K562 (cell line): ENCODE results near the gene PLCL2. TPM values are rescaled to one million over a fixed set of nuclear protein-coding genes. Genes with fewer than 3 reads are reported as not detected.

Experiments
- ATAC-seq: fragments of 200-7000 bp; cut with Tn5 transposase; 3 replicates; pipeline ENCODE4 v1.9.1; 2020; ENCODE audit warnings: moderate library complexity
- BruUV-seq: library from RNA; stranded (reverse); fragments of 400-500 nt; replicated peaks from 2 replicates; lab custom pipeline; 2021; lab: Mats Ljungman, UMichigan
- CTCF ChIA-PET: fragments of 300-600 bp; formaldehyde crosslinking; extraction: SDS; loops from one replicate; lab custom pipeline; 2021; ENCODE audit warnings: low intra/inter-chr PET ratio; lab: Yijun Ruan, JAX
- POLR2A ChIA-PET: fragments of 300-600, 350-650 bp; sonication (Branson Sonifier 250); formaldehyde crosslinking; extraction: SDS; loops from one replicate; lab custom pipeline; 2021; ENCODE audit warnings: antibody characterized with exemption, inconsistent platforms; lab: Yijun Ruan, JAX
- DNase-seq, 4 experiments: peaks; one replicate each; pipeline versions ENCODE4 v3.0.0 to v3.0.0-alpha.2; 2011 to 2018; ENCODE audit warnings: low spot score in 3 of 4, mixed read lengths in 3 of 4; ENCODE audit errors: extremely low read depth in 1 of 4
- FAIRE-seq: peaks from 2 replicates; lab custom pipeline; 2011; peaks lifted over from hg19 to GRCh38; lab: Jason Lieb, UNC
- H2AFZ ChIP-seq: 2 replicates; pipeline ENCODE4 v1.6.0; 2011; ENCODE audit warnings: low read depth, low read length, control low read depth, inconsistent platforms
- H3K27ac ChIP-seq: fragments of 200-600 bp; 3 replicates; pipeline ENCODE4 v1.8.0; 2011; ENCODE audit warnings: low read depth, mild to moderate bottlenecking, control low read depth, inconsistent platforms, low read length, moderate library complexity, mixed read lengths; ENCODE audit errors: extremely low read depth
- H3K27me3 ChIP-seq, 2 experiments: fragments of 300-600 bp in 1 of 2; 2 replicates in 1 of 2; 3 replicates in 1 of 2; pipeline versions ENCODE4 v1.6.0 to v1.8.0; 2011; ENCODE audit warnings: inconsistent platforms in 2 of 2, low read length in 2 of 2, mild to moderate bottlenecking in 1 of 2, mixed read lengths in 1 of 2, moderate library complexity in 1 of 2; ENCODE audit not compliant: control insufficient read depth in 2 of 2, insufficient read depth in 2 of 2
- H3K36me3 ChIP-seq: fragments of 300-600 bp; 3 replicates; pipeline ENCODE4 v1.8.0; 2011; ENCODE audit warnings: mild to moderate bottlenecking, low read length, inconsistent platforms; ENCODE audit not compliant: control insufficient read depth, insufficient read depth
- H3K4me1 ChIP-seq, 2 experiments: fragments of 200-600 bp in 1 of 2; replicated peaks in 1 of 2; 2 replicates in 1 of 2; 3 replicates in 1 of 2; pipeline versions ENCODE4 v1.5.1 to v1.8.0; 2011; ENCODE audit warnings: inconsistent platforms in 2 of 2, low read length in 2 of 2, mild to moderate bottlenecking in 1 of 2, mixed read lengths in 1 of 2, moderate library complexity in 1 of 2; ENCODE audit not compliant: control insufficient read depth in 2 of 2, insufficient read depth in 2 of 2
- H3K4me2 ChIP-seq: 2 replicates; pipeline ENCODE4 v1.6.1; 2011; ENCODE audit warnings: low read length, control low read depth, inconsistent platforms, mixed read lengths; ENCODE audit not compliant: insufficient read depth
- H3K4me3 ChIP-seq: fragments of 200-600 bp; sonication (generic), shearing (Covaris generic); 2 replicates; pipeline ENCODE4 v1.5.1; 2016; ENCODE audit warnings: control low read depth, inconsistent platforms
- H3K79me2 ChIP-seq: fragments of 200-600 bp; 3 replicates; pipeline ENCODE4 v1.8.0; 2011; ENCODE audit warnings: low read length, inconsistent platforms; ENCODE audit not compliant: control insufficient read depth, insufficient read depth
- H3K9ac ChIP-seq, 2 experiments: 2 replicates each; pipeline versions ENCODE4 v1.6.0 to v1.6.1; 2011; ENCODE audit warnings: low read depth in 2 of 2, low read length in 2 of 2, control low read depth in 1 of 2, inconsistent platforms in 1 of 2, mild to moderate bottlenecking in 1 of 2, mixed read lengths in 1 of 2; ENCODE audit not compliant: insufficient read depth in 1 of 2
- H3K9me1 ChIP-seq: one replicate; pipeline ENCODE4 v1.6.0; 2011; ENCODE audit warnings: inconsistent platforms, mild to moderate bottlenecking, low read length, moderate library complexity; ENCODE audit not compliant: control insufficient read depth, insufficient read depth
- H3K9me3 ChIP-seq: replicated peaks from 2 replicates; pipeline ENCODE4 v1.5.1; 2011; ENCODE audit warnings: low read depth, low read length, inconsistent platforms; ENCODE audit not compliant: control insufficient read depth, insufficient read depth
- H4K20me1 ChIP-seq: replicated peaks from 2 replicates; pipeline ENCODE4 v1.6.1; 2011; ENCODE audit warnings: low read length, inconsistent platforms, mixed read lengths; ENCODE audit not compliant: control insufficient read depth, insufficient read depth
- ESRRB ChIP-seq: fragments of 250-450 bp; sonication (Bioruptor Pico); IDR thresholded peaks from 2 replicates; pipeline ENCODE4 v1.5.0; 2020; ENCODE audit warnings: mild to moderate bottlenecking, moderate library complexity, borderline replicate concordance
- FOXM1 ChIP-seq, 2 experiments: fragments of 450-650 bp in 1 of 2; sonication (generic) in 1 of 2; formaldehyde crosslinking in 1 of 2; IDR thresholded peaks; 2 replicates each; pipeline versions ENCODE4 v1.6.1 to v1.9.0; 2017 to 2022; ENCODE audit warnings: low read depth in 2 of 2, mild to moderate bottlenecking in 2 of 2, missing genetic modification reagents in 1 of 2, moderate library complexity in 1 of 2
- IRF2 ChIP-seq: sonication (generic); formaldehyde crosslinking; IDR thresholded peaks from 2 replicates; pipeline ENCODE4 v1.8.1; 2022; ENCODE audit warnings: mild to moderate bottlenecking, missing genetic modification reagents
- POLR2AphosphoS5 ChIP-seq: IDR thresholded peaks from 2 replicates; pipeline ENCODE4 v1.6.1; 2011; ENCODE audit warnings: mild to moderate bottlenecking, low read depth, low read length, moderate library complexity; ENCODE audit not compliant: control insufficient read depth, insufficient read depth
- SAFB ChIP-seq: fragments of 200-400 bp; formaldehyde crosslinking; IDR thresholded peaks from 2 replicates; pipeline ENCODE4 v1.6.1; 2017; ENCODE audit warnings: low read depth, low read length, borderline replicate concordance
- SMARCC2 ChIP-seq: fragments of 450-650 bp; IDR thresholded peaks from 2 replicates; pipeline ENCODE4 v1.6.1; 2017; ENCODE audit warnings: antibody characterized with exemption, moderate library complexity, mild to moderate bottlenecking, low read depth
- ZBTB17 ChIP-seq: fragments of 450-650 bp; formaldehyde crosslinking; IDR thresholded peaks from 2 replicates; pipeline ENCODE4 v1.4.0; 2020; ENCODE audit warnings: mild to moderate bottlenecking
- WGBS: fragments of 100-300 bp; shearing (Covaris generic); methylation state at CpG from one replicate; pipeline ENCODE4 v1.1.6; 2016; ENCODE audit warnings: low coverage, mixed read lengths; ENCODE audit not compliant: insufficient coverage; ENCODE audit errors: missing lambda C conversion rate; 5-methylcytosine and 5-hydroxymethylcytosine counted together
- in situ Hi-C: fragments of 300-500 bp; cut with MboI; formaldehyde crosslinking; loops from 4 replicates; pipeline ENCODE4 v1.15.0; 2018; ENCODE audit warnings: inconsistent platforms, mixed read lengths
- intact Hi-C: fragments of 100-400 bp; cut with micrococcal nuclease; formaldehyde crosslinking; loops from 2 replicates; pipeline ENCODE4 v1.14.2; 2022
- polyA plus RNA-seq, 8 experiments: library from polyadenylated mRNA; depleted of rRNA in 4 of 8; stranded (reverse) in 5 of 8; unstranded in 3 of 8; fragments of >200 nt; fragmentation: Nextera tagmentation in 2 of 8; fragmentation: Illumina TruSeq in 1 of 8; extraction: Ambion mirVana in 2 of 8; extraction: Trizol in 1 of 8; gene quantifications; 2 replicates each; pipeline versions ENCODE4 v1.2.1 to v1.2.3, GENCODE V29; 2011 to 2014; ENCODE audit warnings: inconsistent platforms in 1 of 8, missing spikeins in 1 of 8
- total RNA-seq, 7 experiments: library from RNA; depleted of rRNA in 6 of 7; stranded (reverse); fragments of >200 nt in 6 of 7; fragmentation: Illumina TruSeq in 2 of 7; extraction: Trizol in 2 of 7; gene quantifications; 2 replicates each; pipeline versions ENCODE4 v1.2.1 to v1.2.3, GENCODE V29; 2011 to 2021; ENCODE audit warnings: low replicate concordance in 1 of 7
- TF ChIP-seq, protein P1 (sequence below): fragments of 450-650 bp; IDR thresholded peaks from 2 replicates; pipeline ENCODE4 v1.6.1; 2017; ENCODE audit warnings: antibody characterized with exemption, mild to moderate bottlenecking
- TF ChIP-seq, protein P2 (sequence below): fragments of 450-650 bp; IDR thresholded peaks from 2 replicates; pipeline ENCODE4 v1.6.1; 2016; ENCODE audit warnings: low read depth, mild to moderate bottlenecking, moderate library complexity
- TF ChIP-seq, protein P3 (sequence below): fragments of 250-450 bp; sonication (Bioruptor Pico); IDR thresholded peaks from 2 replicates; pipeline ENCODE4 v1.4.0; 2020; ENCODE audit warnings: mild to moderate bottlenecking, moderate library complexity
- TF ChIP-seq, protein P4 (sequence below): fragments of 450-650 bp; formaldehyde crosslinking; IDR thresholded peaks from 2 replicates; pipeline ENCODE4 v1.4.0; 2020; ENCODE audit warnings: mild to moderate bottlenecking, mixed read lengths

Gene PLCL2
- total and polyA plus RNA-seq, 9 of the 15 experiments (the other 6 are each of a cell fraction or from before 2014, with no cell fraction given), result 0.03 to 0.18 (median 0.11) TPM; not detected in 2

DNA sequence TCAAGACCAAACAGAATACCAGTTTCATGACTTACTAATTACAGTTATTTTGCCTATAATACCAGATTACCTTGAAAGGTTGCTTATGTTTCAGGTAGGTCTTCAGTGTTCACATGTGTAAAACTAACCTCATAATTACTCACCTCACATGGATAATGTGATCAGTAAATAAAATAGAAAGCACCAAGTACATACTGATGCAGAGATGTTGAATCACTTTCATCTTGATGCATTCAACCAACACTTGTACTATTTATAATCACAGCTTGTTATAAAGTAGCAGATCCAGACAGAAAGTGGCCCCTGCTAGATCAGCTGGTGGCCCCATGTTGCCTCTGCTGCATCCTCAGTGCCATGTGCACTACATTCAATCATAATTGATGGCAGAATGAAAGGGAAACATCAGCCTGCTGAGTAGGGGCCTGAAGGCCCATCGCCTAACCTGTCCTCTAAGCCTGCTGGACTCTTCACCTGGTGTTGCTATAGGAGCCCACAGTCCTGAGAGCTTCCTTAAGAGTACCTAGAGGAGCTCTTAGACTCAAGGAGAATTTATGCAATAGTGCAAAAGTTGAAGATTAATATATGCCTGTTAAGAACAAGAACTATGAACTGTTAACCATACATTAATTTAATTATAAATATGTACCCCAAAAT lies 154.3 kb downstream of the PLCL2 start (continued):
- TF ChIP-seq, protein P1, sequence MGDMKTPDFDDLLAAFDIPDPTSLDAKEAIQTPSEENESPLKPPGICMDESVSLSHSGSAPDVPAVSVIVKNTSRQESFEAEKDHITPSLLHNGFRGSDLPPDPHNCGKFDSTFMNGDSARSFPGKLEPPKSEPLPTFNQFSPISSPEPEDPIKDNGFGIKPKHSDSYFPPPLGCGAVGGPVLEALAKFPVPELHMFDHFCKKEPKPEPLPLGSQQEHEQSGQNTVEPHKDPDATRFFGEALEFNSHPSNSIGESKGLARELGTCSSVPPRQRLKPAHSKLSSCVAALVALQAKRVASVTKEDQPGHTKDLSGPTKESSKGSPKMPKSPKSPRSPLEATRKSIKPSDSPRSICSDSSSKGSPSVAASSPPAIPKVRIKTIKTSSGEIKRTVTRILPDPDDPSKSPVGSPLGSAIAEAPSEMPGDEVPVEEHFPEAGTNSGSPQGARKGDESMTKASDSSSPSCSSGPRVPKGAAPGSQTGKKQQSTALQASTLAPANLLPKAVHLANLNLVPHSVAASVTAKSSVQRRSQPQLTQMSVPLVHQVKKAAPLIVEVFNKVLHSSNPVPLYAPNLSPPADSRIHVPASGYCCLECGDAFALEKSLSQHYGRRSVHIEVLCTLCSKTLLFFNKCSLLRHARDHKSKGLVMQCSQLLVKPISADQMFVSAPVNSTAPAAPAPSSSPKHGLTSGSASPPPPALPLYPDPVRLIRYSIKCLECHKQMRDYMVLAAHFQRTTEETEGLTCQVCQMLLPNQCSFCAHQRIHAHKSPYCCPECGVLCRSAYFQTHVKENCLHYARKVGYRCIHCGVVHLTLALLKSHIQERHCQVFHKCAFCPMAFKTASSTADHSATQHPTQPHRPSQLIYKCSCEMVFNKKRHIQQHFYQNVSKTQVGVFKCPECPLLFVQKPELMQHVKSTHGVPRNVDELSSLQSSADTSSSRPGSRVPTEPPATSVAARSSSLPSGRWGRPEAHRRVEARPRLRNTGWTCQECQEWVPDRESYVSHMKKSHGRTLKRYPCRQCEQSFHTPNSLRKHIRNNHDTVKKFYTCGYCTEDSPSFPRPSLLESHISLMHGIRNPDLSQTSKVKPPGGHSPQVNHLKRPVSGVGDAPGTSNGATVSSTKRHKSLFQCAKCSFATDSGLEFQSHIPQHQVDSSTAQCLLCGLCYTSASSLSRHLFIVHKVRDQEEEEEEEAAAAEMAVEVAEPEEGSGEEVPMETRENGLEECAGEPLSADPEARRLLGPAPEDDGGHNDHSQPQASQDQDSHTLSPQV, result no peak

DNA sequence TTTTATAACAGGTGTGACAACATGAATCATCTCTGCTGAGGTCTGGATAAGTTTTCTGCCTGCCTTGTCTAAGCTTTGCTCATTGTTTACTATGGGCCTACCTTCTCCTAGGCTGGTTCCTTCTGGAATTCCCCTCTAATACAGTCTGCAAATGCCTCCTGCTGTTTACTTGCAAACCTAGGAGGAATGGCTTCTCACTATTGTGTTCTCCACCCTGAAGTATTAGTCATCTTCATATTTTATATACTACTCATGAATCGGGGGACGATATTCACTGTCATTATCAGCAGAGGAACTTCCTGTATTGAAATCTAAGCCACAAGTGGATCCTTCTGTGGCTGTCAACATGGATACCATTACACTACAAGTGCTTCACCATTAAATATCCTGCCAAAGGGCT lies 154.8 kb downstream of the PLCL2 start:
- ChIA-PET POLR2A (interaction anchor here (0.7 kb wide), 1 partner anchor 799 kb away, joined by 3 read pairs; no protein-coding TSS in a partner anchor), CTCF (no interaction called here)
- no peak overlapping the region for H3K4me3 ChIP-seq
- FAIRE-seq (no peak), DNase-seq (no peak), ATAC-seq (no peak)
- H2AFZ ChIP-seq, result no peak overlapping the region
- 0% methylated on average over 2 of the region's 2 CpGs for WGBS
- intact Hi-C loops (no loop called here), in situ Hi-C loops (no loop called here)
- H3K4me1 ChIP-seq, result no peaks in the 10 kb centered on the region
- no peaks in the 10 kb centered on the region for H3K79me2 ChIP-seq
- no peaks in the 10 kb centered on the region for H3K9me1 ChIP-seq
- H3K4me2 ChIP-seq, result no peak overlapping the region
- H3K9ac ChIP-seq, result no peak overlapping the region
- no peaks in the 10 kb centered on the region for H4K20me1 ChIP-seq
- H3K27me3 ChIP-seq, result peaks cover 0 to 9% of the 10 kb centered on the region in 2 experiments; a peak in 3 of 5 replicates
- no peaks in the 10 kb centered on the region for H3K9me3 ChIP-seq
- no peak overlapping the region for H3K27ac ChIP-seq
- no TSS peak for BruUV-seq
- no peaks in the 10 kb centered on the region for H3K36me3 ChIP-seq
- TF ChIP-seq SAFB, result no peak
- TF ChIP-seq ZBTB17 (CRISPR knock-in tag), result no peak
- no peak for TF ChIP-seq IRF2 (CRISPR knock-in tag)
- TF ChIP-seq, protein P2, sequence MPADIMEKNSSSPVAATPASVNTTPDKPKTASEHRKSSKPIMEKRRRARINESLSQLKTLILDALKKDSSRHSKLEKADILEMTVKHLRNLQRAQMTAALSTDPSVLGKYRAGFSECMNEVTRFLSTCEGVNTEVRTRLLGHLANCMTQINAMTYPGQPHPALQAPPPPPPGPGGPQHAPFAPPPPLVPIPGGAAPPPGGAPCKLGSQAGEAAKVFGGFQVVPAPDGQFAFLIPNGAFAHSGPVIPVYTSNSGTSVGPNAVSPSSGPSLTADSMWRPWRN, result no peak
- TF ChIP-seq FOXM1 (IDR thresholded peaks at IDR 0.05; ENCODE audit: low read depth), result no peak
- TF ChIP-seq FOXM1 (CRISPR knock-in tag; IDR thresholded peaks at IDR 0.05; ENCODE audit: low read depth), result no peak
- no peak for TF ChIP-seq SMARCC2
- TF ChIP-seq POLR2AphosphoS5, result no peak
- TF ChIP-seq, protein P3, sequence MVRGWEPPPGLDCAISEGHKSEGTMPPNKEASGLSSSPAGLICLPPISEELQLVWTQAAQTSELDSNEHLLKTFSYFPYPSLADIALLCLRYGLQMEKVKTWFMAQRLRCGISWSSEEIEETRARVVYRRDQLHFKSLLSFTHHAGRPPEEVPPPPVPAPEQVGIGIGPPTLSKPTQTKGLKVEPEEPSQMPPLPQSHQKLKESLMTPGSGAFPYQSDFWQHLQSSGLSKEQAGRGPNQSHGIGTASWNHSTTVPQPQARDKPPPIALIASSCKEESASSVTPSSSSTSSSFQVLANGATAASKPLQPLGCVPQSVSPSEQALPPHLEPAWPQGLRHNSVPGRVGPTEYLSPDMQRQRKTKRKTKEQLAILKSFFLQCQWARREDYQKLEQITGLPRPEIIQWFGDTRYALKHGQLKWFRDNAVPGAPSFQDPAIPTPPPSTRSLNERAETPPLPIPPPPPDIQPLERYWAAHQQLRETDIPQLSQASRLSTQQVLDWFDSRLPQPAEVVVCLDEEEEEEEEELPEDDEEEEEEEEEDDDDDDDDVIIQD (CRISPR knock-in tag), result no peak
- no peak for TF ChIP-seq ESRRB (CRISPR knock-in tag)
- TF ChIP-seq, protein P4, sequence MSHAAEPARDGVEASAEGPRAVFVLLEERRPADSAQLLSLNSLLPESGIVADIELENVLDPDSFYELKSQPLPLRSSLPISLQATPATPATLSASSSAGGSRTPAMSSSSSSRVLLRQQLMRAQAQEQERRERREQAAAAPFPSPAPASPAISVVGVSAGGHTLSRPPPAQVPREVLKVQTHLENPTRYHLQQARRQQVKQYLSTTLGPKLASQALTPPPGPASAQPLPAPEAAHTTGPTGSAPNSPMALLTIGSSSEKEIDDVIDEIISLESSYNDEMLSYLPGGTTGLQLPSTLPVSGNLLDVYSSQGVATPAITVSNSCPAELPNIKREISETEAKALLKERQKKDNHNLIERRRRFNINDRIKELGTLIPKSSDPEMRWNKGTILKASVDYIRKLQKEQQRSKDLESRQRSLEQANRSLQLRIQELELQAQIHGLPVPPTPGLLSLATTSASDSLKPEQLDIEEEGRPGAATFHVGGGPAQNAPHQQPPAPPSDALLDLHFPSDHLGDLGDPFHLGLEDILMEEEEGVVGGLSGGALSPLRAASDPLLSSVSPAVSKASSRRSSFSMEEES (CRISPR knock-in tag), result no peak
